AG20443 (cell line): Measurements from ENCODE around the gene RAB3A.

Experiments
- DNase-seq: peaks from one replicate; pipeline ENCODE4 v3.0.0; 2012; ENCODE audit warnings: low spot score, mixed read lengths

Gene RAB3A

DNA sequence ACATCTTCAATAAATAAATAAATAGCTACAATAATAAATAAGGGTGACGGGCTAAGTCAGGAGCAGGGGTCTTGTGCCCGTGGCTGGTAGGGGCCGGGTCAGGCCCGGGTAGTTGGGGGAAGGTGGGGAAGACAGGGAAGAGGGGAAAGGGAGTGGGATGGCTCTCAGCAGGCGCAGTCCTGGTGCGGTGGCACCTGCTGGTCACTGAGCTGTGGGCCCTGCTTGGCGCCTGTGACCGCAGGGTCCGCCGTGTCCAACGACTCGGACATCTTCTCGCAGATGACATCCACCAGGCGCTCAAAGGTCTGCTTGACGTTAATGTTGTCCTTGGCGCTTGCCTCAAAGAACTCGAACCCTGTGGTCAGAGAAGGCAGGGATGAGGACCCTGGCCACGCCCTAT is 6.5 kb downstream of the RAB3A start:
- DNase-seq: no peak

- no peak for DNase-seq
Observed at GRCh38 chr19:18196511-18196845, 7.4 kb downstream of the RAB3A start.

DNA sequence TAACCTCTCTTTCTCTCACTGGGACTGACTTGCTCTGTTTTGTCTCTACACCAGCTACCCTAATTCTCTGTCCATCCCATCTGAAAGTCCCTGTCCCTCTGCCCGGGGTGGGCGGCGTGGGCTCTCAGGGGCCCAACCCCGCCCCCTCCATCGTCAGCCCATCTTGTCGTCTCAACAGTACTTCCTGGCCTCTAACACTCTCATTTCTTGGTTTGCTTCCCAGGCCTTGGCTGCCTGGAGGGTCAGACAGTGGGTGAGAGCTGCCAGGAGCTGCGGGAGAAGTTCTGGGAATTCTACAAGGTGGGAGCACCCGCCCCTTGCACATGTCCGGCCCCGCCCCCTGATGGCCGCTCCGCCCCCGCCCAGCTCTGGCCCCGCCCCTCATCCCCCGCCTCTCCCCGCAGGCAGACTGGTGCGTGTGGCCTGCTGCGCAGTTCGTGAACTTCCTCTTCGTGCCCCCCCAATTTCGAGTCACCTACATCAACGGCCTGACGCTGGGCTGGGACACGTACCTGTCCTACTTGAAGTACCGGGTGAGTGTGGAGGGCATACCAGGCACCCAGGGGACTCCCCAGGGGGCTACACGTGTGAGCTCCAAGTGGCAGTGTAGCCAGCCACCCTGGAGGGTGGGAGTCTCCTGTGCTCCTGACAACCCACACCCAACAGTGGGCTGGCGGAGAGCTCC is 9.1 kb downstream of the RAB3A start:
- peak; percentile 70 for DNase-seq

GRCh38 chr19:18194181-18194530 is 9.7 kb downstream of the RAB3A start:
- no peak for DNase-seq

- no peak for DNase-seq
Observed at GRCh38 chr19:18193388-18194180, 10.3 kb downstream of the RAB3A start.

- peak; percentile 95 for DNase-seq
Observed at GRCh38 chr19:18192673-18193387, 11.0 kb downstream of the RAB3A start, which contains the start of gene MPV17L2. Gene MPV17L2, plus strand, starts transcription at chr19:18193218. Its CDS starts 64 bp downstream, at chr19:18193282.

- DNase-seq: no peak
Observed at GRCh38 chr19:18191640-18192062, 12.2 kb downstream of the RAB3A start.

DNA sequence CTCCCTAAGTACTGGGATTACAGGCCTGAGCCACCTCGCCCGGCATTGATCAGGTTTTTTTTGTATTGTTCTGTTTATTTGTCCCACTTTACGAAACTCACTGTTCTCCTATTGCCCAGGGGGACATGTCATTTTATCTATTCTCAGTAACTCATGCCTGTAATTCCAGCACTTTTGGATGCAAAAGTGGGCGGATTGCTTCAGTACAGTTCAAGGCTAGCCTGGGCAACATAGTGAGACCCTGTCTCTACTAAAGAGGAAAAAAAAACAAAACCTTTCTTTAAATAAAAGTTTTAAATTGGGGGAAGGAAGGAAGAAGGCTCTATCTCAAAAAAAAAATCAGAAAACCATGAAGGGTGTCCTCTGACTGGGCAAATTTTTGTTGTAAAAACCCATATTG is 13.6 kb downstream of the RAB3A start:
- DNase-seq: no peak

DNA sequence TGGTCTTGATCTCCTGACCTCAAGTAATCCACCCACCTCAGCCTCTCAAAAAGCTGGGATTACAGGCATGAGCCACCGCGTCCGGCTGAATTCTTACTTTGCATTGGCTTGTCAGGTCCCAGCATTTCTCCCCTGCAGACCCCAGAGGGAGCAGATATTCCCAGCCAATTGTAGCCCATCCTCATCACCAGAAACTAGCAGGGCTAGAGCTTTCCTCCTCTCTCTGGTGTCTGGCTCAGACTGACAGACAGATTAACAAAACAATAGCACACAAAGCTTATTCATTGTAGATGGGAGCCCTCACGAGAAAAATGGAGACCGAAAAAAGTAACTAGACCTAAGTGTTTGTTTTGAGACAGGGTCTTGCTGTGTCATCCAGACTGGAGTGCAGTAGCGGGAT is 18.3 kb downstream of the RAB3A start:
- no peak for DNase-seq

DNA sequence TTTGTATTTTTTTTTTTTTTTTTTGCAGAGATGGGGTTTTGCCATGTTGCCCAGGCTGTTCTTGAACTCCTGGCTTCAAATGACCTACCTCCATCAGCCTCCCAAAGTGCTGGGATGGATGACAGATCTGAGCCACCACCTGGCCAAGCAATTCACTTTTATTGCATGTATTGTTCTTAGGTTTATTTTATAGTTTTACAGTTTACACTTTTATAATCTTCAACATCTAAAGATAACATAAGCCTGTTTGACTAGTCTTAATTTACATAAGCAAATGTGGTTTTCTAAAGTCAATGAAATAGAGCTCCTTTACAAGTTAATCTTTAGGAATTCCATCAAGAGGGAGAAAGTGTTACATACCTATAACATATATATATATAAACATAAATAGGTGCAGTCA is 20.3 kb downstream of the RAB3A start:
- no peak for DNase-seq

GRCh38 chr19:18179957-18180356 is 23.9 kb downstream of the RAB3A start:
- DNase-seq: no peak

- no peak for DNase-seq
Observed at GRCh38 chr19:18176367-18177310, 27.2 kb downstream of the RAB3A start.

DNA sequence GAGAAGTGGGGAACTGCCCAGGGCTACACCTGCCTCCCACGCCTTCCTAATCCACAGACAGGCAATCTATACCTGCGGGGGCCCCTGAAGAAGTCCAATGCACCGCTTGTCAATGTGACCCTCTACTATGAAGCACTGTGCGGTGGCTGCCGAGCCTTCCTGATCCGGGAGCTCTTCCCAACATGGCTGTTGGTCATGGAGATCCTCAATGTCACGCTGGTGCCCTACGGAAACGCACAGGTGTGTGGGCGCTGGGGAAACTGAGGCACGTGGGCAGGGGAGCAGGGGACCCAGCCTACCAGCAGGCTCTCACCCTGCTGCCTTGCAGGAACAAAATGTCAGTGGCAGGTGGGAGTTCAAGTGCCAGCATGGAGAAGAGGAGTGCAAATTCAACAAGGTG is 28.9 kb downstream of the RAB3A start:
- DNase-seq: no peak

DNA sequence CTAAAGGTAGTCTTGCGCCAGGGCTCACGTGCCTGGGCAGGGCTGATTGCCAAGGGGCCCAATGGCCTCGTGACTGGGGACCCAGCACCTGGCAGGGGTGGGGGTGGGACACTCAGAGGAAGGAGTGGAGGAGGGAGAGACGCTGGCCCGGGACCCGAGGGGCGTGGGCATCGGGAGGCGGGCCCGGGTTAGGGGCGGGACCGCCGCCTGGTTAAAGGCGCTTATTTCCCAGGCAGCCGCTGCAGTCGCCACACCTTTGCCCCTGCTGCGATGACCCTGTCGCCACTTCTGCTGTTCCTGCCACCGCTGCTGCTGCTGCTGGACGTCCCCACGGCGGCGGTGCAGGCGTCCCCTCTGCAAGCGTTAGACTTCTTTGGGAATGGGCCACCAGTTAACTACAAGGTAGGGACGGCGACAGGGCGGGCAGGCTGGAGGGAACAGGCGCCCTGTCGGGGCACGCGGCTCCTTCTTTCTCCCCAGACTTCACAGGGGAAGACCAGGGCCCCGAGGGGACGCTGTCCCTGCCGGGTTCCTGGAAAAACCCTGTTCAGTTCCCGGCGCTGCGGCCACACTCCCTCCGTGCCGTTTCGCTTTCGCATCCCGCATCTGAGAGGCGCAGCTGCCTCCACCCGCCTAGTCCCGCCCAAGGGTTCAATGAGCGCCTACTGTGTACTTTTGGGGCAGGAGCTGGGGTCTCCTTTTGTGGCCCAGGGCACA is 30.1 kb downstream of the RAB3A start, which contains the start of gene IFI30:
TSS of gene IFI30 (plus strand) at position 242 of the 717 bp plus-strand sequence. CDS start at position 271, 29 bp downstream.
- DNase-seq: peak; percentile 89

- peak; percentile 63 for DNase-seq
Observed at GRCh38 chr19:18173054-18173571, 30.7 kb downstream of the RAB3A start.

GRCh38 chr19:18172331-18173053 is 31.4 kb downstream of the RAB3A start:
- DNase-seq: no peak

- DNase-seq: no peak
Observed at GRCh38 chr19:18171605-18172327, 32.1 kb downstream of the RAB3A start.

DNA sequence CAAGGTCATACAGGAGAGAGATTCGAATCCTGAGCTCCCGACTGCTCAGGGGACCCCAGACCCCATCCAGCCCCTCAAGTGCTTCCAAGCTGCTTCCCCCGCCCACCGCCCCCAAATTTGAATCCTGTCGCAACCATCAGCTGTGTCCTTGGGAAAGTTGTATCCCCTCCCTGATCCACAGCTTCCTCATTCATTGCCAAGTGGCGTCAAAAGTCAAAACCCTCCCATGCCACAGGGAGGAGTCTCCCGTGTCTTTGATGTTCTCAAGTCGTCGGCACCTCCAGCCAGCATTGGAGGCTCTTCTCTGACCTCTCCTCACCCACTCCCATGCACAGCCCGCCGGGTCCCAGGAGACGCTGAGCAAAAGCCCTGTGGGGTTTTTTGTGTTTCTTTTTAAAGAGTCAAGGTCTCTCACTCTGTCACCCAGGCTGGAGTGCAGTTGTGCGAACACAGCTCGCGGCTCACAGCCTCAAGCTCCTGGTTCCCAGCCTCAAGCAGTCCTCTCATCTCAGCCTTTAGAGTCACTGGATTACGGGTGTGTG is 33.1 kb downstream of the RAB3A start:
- DNase-seq: no peak
